NCI-H1417 (cell line): ENCODE data around the gene TMTC2.

Source experiments
- DNase-seq, 3 experiments: peaks; one replicate each; lab custom pipeline; 2025; lab: John Stamatoyannopoulos, UW

TMTC2 gene

DNA sequence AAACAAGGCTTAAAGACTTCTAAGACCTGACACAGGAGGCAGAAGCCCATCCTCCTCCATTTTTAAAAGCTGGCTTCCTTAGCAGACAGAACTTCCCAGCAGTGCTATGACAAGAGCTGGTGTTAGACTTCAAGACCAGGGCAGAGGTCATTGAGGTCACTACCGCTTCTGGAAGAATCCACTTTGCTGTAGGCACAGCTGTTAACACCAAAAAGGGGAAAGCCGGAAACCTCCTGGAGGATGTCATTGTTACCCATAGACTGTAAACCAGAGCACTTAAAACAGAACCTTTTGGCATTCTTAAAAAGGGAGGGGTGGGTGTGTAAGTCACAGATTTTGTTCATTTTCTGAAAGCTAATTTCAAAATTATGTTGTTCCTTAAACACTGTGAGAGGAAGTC lies 445.7 kb downstream of the TMTC2 start:
- DNase-seq, result no peak

DNA sequence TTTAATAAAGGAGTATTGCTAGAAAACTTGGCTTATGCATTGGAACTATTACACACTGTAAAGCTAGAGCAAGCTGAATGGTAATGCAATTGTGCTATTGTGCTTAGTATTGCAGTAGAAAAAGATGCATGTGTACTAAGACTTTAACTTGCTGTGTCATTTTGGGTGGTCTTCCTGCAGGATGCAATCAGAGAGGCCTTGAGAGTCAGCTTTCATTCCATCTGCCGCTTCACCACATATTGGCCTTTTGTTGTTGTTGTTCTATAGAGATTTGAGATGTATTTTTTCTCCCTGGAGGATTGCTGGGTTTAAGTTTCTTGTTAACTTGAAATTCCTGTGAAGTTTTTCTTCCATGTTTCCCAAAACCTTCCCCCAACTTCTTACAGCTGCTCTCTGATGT lies 449.7 kb downstream of the TMTC2 start:
- no peak for DNase-seq

DNA sequence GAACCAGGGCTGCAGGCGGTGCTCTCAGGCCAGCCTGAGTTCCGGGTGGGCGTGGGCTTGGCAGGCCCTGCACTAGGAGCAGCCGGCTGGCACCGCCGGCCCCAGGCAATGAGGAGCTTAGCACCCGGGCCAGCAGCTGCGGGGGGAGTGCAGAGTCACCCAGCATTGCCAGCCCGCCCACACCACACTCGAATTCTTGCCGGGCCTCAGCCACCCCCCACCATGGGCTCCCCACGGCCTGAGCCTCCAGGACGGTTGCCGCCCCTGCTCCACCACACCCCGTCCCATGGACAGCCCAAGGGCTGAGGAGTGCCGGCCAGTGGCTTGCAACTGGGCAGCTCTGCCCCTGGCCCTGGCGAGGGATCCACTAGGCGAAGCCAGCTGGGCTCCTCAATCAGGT lies 453.4 kb downstream of the TMTC2 start:
- DNase-seq, result no peak

DNA sequence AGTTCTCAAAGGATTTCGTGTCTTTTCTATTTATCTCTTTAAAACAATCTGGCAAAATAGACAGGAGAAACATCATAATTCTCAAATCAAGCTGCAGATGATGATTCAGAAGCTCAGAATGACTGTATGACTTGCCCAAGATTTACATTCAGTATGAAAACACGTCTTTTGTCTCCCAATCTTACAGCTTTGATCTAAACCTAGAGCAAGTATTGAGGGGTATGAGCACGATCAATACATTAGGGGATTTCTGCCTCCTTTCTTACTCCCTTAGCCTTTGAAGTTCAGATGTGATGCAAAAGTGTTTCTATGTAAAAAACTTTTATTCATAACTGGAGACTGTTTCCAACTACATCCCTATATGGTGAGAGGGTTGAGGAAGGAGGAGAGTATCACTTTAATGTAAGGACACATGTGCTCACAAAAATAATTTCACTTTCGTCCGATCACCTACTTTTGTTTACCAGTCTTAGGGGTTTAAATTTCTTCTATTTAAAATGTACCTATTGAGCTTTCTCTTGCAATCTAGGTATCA lies 454.8 kb downstream of the TMTC2 start:
- DNase-seq, result no peak

DNA sequence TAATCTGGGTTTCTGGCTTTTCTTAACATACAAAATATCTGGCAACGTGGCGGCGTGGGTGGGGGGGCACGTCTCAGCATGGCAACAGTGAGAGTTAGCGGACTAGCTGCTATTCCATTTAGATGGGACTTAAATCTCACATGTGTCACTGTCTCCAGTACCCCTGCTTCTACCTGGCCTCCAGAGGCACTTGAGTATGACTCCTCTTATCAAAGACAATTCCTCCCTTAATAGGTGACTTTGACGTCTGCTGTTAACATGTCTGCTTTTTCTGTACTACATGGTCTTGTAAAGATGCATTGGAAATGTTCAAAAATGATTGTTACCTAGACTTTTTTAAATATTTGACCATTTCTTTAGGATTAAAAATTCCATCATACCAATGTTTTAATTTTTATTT lies 456.2 kb downstream of the TMTC2 start:
- DNase-seq, result no peak

DNA sequence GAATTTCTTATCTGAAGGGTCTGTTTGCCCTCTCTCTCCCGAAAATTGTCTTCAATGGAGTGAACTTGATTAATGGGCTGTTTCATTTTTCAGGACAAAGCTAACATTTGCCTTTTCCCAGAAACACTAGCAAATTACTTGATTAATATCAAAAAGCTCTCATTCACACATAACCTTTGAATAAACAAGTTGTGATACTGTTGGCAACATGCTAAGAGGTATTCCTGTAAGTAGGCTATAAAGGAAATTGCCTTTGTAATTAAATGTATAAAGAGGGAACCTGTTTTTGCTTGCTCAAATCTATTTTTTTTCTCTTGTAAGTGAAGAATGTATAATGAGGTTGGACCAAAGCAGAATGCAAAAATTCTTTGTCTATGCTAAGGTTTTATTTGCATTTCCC lies 457.2 kb downstream of the TMTC2 start:
- DNase-seq, result peak in 1 of 3 experiments; percentile 63

DNA sequence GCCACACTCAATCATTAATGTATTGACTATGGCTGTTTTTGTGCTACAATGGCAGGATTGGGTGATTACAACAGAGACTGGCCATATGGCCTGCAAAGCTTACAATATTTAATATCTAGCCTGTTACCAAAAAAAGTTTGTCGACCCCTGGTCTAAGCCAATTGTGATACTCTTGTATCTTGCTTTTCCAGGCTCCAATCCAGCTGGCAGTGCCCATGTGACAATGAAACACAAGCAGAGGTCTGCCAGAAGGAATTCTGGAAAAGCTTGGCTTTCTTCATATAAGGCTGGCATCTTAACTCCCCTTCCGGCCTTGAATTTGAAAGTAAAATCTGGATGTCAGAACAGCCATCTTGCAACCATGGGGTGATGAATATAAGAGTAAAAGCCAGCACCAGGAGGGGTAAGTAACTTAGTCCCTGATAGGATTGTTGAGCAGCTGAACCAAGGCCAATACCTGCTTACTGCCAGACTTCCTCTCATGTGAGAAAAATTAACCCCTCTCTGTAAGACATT lies 458.7 kb downstream of the TMTC2 start:
- DNase-seq, result no peak

DNA sequence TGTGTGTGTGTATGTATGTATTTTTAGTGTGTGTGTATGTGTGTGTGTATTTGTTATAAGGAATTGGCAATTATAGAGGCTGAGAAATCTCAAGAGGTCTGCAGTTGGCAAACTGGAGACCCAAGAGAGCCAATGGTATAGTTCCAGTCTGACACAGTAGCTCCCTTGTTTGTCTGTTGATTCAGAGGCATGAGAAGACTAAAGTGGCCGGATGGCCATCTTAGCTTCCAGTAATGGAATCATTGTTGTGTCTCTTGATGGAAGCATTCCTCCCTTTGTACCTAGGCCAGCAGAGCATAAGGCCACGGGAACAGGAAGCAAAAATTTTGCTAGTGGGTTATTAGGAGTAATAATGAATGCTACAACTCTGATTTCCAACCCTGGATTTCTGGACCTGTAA lies 460.6 kb downstream of the TMTC2 start:
- DNase-seq, result no peak

DNA sequence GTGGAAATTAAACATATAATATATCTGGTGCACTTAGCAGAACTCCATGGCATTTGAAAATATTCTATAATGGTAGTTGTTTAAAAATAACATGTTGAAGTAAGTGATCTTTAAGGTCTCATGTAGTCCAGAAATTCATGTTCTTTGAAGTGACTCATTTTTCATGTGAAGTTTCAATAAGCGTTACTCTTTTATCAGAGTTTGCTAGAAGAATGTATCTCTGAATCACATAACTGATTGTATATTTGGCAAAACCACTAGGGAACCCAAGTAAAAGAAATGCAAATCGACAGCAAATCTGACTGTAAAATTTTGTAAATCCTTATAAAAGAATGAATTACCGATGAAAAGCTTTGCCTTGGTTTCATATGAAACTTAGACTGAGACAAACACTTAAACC lies 463.3 kb downstream of the TMTC2 start:
- no peak for DNase-seq

DNA sequence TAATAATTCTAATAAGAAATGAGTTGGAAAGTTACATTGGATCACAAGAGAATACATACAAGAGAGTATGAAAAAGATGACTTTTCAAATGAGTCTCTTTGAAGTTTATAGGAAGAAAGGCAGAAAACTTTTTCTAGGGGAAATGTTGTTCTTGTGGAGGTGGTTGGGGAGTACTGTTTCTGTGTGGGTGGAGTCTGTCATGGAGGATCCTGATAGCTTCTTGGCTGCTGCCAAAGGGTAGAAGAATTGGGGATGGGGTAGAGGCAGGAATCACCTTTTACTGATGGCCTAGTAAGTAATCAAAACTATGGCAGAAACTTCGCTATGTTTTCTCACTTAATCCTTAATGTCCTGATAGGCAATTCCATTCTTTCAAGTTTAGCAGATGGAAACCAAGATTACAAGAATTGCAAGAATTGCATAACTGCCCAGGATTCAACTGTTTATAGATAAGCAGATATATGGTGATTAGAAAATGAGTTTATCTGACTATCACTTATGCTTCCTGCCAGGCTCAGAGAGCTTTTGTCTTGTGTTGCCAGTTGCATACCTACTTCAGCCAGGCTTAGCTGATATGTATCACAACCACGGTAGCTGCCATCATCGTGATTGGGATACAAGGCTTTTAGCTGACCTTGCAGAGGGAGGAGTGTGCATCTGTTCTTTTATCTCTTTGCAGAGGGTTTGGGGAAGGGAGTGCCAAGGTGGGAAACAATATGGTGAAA lies 463.9 kb downstream of the TMTC2 start:
- DNase-seq, result no peak

DNA sequence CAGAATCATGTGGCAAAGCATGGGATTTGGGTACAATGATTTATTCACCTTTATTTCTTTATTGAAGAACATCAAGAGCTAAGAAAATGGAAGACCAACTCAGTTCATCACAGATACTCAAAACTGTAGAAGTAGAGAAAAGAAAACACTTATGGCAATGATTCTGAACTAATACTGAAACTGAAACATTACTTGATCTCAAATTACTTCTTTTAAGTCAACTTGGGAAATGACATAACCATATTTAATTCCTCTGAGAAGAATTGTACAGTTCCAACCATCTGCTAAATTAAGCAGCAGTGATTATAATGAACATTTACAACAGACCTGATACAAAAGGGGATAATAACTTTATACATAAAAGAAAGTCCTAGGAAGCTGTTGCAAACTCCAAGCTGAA lies 466.5 kb downstream of the TMTC2 start:
- no peak for DNase-seq

DNA sequence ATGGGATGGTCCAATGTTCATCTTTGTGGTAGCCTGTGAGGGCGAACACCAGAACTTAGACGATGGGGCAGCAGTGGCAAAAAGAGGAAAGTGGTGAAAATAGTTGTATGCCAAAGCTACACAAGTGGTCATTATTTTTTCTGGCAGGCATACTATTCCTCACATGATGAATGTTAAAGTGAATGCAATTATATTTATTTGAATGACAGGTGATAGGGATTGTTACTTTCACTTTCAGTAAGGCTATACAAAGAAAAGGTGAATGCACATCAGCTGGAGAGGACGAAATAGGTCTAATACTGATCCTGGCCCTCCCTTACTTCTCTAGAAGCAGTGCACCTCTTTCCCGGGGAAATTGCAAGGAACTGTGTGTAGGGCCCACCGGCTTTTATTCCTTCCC lies 470.1 kb downstream of the TMTC2 start:
- DNase-seq, result peak in 1 of 3 experiments; percentile 20

DNA sequence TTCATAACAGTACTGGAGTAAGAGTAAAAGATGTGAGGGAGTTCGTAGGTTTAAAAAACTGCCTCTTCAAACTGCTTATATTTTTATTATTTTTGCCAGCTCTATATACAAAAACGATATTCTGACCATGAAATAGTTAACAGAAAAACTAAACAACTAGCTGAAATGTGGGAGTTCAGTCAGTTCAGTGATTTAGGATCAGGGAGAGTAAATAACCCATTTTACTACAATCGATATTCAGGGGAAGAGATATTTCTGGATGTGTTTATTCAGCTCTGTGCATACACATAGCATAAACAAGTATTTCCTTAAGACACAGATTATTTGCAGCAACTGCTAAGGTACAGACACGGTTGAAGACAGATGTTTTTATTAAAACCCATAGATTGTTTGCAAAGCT lies 470.9 kb downstream of the TMTC2 start:
- no peak for DNase-seq

DNA sequence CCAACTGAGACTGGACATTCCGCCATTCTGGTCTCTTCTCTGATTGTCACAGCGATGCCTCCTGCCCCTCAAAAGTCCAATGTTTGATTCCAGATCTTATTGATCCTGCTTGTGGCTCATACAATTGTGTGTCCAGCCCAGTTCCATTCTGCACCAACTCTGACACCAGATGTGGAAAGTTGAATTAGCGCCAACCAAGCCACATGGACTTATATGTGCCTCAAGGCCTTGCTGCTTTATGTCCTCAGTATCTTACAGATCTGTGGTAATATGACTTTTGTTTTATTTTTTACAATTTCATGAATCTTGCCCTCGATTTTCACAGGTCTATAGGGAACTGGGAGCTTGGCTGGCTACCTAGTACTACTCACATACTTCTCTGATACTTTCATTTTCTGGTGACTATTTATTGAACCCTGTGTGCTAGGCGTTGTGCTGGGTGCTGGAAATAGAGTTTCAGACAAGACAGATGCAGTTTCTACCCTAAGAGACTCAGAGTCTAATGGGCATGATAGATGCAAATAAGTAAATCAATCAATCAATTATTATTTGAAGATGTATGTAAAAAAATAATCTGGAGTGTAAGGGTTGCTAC lies 472.0 kb downstream of the TMTC2 start:
- no peak for DNase-seq

DNA sequence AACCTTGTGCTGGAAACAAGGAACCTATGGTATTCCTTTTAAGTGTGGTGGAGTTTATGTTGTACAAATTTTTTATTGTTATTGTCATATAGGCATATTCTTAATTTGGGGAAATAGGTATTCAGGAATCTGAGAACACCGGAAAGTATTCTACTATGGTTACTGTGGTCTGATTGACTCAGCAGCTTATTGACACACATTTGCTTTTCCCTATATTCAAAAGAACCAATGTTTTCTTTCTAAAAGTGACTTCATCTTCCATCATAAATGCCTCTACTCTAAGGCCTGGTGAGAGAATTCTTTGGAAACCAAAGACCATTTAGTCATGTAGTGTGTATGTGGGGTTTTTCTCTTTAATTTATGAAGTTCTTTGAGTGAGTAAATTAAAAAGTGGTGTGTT lies 474.8 kb downstream of the TMTC2 start:
- DNase-seq, result no peak

DNA sequence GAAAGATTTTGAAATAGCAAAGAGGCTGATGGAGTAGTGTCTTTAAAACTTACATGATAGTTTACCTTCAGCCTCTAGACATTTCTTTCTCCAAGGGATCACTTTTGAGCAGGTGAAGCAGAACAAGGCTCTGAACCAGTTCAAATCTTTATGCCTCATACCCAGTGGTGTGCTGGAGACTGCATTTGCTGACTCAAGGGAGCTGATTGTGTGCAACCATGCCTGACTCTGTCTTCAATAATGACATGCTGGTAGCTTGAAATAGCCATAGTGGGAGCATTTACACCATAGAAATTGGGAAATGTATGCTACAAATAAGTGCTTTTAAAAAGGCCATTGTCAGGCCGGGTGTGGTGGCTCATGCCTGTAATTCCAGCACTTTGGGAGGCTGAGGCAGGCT lies 482.0 kb downstream of the TMTC2 start:
- no peak for DNase-seq

DNA sequence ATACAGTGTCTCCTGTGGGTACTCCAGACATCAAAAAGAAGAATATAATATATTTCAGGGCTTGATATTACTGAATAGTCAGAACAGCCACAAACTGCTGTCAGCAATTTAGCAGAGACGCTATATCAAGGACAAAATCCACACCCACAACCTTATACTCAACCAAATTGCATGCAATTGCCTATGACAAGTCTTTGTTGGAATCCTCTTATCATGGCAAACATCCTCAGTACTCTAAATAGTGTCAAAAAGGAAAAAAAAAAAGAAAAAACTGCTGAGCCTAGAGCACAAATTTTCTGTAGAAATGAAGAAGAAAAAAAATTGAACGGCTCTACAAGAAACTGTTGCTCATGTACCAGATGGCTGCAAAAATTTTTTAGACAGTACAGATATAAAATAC lies 485.7 kb downstream of the TMTC2 start:
- no peak for DNase-seq

DNA sequence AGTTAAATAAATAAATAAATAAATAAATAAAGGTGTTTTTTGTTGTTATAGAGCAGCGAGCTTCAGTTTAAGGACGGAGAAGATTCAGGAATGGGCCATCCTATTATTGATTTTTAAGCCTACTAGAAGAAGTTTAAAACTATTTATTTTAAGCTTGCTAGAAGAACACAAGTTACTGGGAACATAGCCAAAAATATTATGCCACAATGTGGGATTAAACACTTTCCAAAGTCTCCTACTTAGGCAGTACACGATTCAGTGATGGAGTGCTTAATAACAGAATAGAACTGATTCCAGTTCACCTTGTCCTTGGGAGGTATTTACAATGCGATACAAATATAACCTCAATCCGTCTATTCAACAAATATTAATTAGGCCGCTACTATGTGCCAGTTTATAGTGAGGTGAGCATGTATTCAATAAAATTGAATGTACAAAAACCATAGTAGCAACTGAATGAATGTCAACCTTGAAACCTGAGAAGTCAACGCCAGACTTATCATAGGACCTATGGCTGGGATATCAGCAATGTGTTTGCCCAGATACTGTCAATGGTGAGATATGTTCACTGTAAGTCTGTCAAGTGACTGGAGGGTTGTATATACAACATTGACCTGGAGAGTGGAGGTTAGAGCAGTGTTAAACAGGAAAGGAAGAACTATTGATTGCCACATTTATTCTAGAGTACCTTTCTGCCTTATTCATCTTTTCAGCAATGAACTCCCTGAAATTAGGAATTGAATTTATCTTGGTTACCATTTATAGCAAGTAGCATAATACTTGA lies 486.4 kb downstream of the TMTC2 start:
- no peak for DNase-seq

DNA sequence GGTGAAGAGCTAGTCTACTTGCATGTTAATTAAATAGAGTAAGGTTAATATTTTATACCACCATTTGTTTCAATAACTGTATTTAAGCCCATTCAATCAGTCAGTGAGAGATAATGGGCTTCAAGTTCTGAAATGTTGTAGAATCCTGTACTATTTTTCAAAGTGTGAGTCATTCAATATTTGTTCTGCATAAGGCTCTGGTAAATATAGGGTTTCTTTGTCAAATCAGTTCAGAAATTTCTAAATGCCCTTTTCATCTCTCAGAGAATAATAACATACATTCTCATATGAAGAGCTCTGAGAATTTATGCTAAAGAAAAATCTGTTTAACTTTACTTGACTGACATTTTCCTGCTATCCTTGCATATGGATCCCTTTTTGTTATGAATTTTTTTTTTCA lies 493.3 kb downstream of the TMTC2 start:
- no peak for DNase-seq

DNA sequence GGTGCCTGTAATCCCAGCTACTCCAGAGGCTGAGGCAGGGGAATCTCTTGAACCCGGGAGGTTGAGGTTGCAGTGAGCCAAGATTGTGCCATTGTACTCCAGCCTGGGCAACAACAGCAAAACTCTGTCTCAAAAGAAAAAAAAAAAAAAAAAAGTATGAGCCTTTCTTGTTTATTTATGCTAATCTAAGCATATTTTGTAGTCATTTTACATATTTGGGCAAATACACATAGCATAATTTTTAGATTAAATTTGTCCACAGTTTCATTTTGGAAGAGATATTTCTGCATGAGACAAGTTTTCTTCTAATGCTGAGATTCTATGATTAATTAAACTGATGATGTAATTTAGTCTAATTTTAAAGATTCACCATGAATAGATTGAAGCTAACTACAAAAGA lies 494.4 kb downstream of the TMTC2 start:
- DNase-seq, result no peak

DNA sequence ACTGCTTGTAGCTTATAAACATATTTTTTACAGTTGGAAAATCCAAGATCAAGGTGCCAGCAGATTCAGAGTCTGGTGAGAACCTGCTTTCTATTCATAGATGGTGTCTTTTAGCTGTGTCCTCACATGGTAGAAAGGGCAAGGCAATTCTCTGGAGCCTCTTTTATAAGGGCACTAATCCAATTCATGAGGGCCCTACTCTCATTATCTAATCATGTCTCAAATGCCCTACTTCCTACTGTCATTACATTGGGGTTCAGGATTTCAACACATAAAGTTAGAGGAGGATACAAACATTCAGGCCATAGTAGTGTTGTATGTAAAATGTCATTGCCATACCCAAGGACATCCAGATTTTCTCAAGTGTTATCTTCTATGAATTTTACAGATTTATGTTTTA lies 496.4 kb downstream of the TMTC2 start:
- no peak for DNase-seq
